ENCODE data around the gene PDE6C.

DNA sequence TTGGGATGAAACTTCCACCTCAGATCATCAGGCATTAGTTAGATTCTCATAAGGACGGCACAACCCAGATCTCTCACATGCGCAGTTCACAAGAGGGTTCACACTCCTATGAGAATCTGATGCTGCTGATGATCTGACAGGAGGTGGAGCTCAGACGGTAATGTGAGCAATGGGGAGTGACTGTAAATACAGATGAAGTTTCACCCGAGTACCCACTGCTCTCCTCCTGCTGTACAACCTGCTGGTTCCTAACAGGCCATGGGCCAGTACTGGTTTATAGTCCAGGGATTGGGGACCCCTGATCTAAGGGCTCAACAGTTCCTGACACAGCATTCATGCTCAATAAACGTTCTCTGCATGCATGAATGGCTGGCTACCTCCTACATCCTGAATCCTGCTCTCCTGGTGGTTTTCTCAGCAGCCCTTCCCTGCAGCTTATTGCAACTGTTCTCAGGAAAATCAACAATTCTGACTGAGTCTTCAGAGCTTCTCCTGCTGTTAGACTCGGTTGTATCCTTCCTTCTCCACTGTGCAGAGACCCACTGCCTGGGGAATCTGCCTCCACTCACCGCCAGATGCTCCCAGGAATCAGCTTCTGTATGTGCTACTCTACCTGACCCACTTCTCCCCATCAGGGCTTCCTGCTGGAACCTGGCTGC, 17.4 kb downstream of the PDE6C start:
- no peak for TF ChIP-seq CTCF (IDR thresholded peaks at IDR 0.05)
- TF ChIP-seq POLR2A (IDR thresholded peaks at IDR 0.05): no peak
- TF ChIP-seq EP300 (IDR thresholded peaks at IDR 0.05): no peak

Measured in tibial nerve (tissue), 4 donors.